ENCODE data around the gene FLYWCH1. TPM values are rescaled to one million over a fixed set of nuclear protein-coding genes. Genes with fewer than 3 reads are reported as not detected.

The FLYWCH1 gene
- total and polyA plus RNA-seq, 9 of the 15 experiments (the other 6 are each of a cell fraction or from before 2014, with no cell fraction given) = 0.18 to 33.6 (median 11.3) TPM

- no peak for TF ChIP-seq MBD1 (CRISPR knock-in tag; IDR thresholded peaks at IDR 0.05)
- TF ChIP-seq CLOCK (CRISPR knock-in tag; IDR thresholded peaks at IDR 0.05; ENCODE audit: borderline replicate concordance) = no peak
- TF ChIP-seq PHF20 (IDR thresholded peaks at IDR 0.05; ENCODE audit: partially characterized antibody) = peak; percentile 28
- no peak for TF ChIP-seq FOXK2 (conservative IDR thresholded peaks at IDR 0.05 in 1 of 2, IDR thresholded peaks at IDR 0.05 in 1 of 2; ENCODE audit: low read depth in 2 of 2)
- no peak for TF ChIP-seq ARID3A (IDR thresholded peaks at IDR 0.05; ENCODE audit: borderline replicate concordance, low read depth, low read length)
- no peak for TF ChIP-seq SMAD2 (IDR thresholded peaks at IDR 0.05; ENCODE audit: low read depth, low read length)
- no peak for TF ChIP-seq THRB (CRISPR knock-in tag; conservative IDR thresholded peaks at IDR 0.05)
- no peak for TF ChIP-seq ZNF174 (CRISPR knock-in tag; IDR thresholded peaks at IDR 0.05)
- TF ChIP-seq RBM25 (IDR thresholded peaks at IDR 0.05; ENCODE audit: low read depth, low read length, severe bottlenecking) = no peak
- TF ChIP-seq RFX7 (CRISPR knock-in tag; IDR thresholded peaks at IDR 0.05) = no peak
- no peak for TF ChIP-seq E4F1 (CRISPR knock-in tag; IDR thresholded peaks at IDR 0.05; ENCODE audit: borderline replicate concordance)
- TF ChIP-seq ZNF316 (IDR thresholded peaks at IDR 0.05) = no peak
- no peak for TF ChIP-seq ZNF584 (CRISPR knock-in tag; IDR thresholded peaks at IDR 0.05; ENCODE audit: low read depth)
- TF ChIP-seq SMARCC2 (IDR thresholded peaks at IDR 0.05; ENCODE audit: low read depth) = no peak
- TF ChIP-seq ZBTB17 (CRISPR knock-in tag; IDR thresholded peaks at IDR 0.05) = peak; percentile 58; the same call in 1 of the 2 replicates
- no peak; the same call in 1 of the 2 replicates for TF ChIP-seq HEY1 (CRISPR knock-in tag; IDR thresholded peaks at IDR 0.05; ENCODE audit: borderline replicate concordance)
These were observed 68.8 kb downstream of the FLYWCH1 start, which contains the start of gene PKMYT1 (continued) for GRCh38 chr16:2980227-2981176.

All from K562 (cell line).